HG03097 (cell line): Measurements from ENCODE around the gene PHLDA2.

Experiments
- ATAC-seq: cut with Tn5 transposase; IDR thresholded peaks from one replicate; pipeline ENCODE4 v1.9.1; 2021; ENCODE audit not compliant: unreplicated experiment, low FRiP score

The PHLDA2 gene, protein sequence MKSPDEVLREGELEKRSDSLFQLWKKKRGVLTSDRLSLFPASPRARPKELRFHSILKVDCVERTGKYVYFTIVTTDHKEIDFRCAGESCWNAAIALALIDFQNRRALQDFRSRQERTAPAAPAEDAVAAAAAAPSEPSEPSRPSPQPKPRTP

GRCh38 chr11:2928605-2929530 lies at the start of gene PHLDA2:
Gene PHLDA2 (minus strand): TSS chr11:2929420. CDS start chr11:2929364, 56 bp downstream.
- ATAC-seq: no peak

DNA sequence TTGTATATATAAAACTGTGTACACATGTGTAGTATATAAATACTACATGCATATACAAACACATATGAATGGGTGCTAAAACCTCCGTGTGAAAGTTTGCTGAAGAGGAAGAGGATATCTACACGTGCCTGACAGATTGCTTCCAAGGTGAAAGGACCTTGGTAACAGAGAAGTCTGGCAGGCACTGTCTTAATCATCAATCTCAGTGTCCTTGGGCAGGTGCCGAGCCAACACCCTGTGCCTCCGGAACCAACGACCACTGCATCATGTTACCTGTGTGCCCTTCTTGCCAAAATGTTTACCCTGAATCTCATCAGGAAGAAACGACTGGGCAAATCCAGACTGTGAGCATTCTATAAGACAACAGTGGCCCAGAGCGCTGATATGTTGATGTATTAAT lies 47.9 kb upstream of the PHLDA2 start:
- ATAC-seq: no peak

DNA sequence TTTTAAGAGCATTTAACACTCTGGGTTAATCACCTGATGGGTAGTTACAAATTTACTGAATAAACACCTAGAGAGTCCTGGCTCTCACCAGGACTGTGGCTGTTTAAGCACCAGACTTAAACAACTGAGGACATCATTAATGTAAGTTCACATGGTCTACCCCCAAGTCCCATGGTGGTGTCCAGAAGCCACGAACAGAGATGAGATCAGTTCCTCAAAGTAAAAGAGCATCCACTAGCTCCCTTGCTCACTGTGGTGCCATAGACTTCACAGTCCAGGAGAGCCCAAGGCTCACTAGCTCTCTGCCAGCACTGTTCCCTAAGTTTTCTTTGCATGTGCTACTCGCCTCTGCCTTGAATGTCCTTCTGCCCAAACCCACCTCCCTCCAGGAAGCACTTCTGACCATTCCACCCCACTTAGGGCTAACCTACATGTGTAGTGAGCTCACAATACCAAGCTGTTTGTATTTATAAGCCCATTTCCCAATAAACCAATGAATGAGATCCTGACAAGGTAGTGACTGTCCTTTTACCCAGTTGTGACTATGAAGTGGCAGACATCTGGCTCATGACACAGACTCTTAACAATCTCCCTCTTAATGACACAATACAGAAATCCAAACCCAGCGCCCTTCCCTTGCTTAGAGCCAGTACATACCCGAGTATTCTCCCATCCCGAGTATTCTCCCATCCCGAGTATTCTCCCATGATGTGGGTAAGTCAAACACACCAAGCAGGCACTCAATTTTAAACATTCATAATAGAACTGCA lies 47.3 kb upstream of the PHLDA2 start:
- no peak for ATAC-seq

GRCh38 chr11:2975594-2975993 lies 46.4 kb upstream of the PHLDA2 start:
- ATAC-seq: no peak

- no peak for ATAC-seq
Observed at GRCh38 chr11:2974272-2974671, 45.1 kb upstream of the PHLDA2 start.

DNA sequence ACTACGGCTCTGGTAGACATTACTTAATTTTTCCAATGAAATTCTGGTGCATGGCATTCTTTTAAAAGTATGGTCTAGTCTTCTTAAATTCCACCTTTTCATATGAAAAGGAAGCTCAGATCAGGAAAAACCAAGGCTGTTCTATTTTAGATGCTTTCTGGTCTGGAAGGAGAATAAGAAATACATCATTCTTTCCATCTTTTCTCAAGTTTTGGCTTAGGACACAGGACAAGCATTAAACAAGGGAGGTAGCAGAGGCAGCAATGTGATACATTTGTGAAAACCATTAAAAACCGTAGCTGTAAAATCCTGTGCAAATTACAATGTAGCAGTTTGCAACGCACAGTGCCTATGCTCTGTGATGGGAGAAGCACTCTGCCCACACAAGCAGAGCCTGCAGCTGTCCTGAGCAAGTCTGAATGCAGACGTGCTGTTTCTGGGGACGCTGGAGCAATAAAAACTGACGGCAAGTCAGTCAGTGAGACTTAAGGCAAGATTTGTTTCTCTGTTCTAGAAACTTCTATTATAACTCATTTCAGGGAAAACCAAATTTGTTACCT lies 39.2 kb upstream of the PHLDA2 start:
- ATAC-seq: no peak

DNA sequence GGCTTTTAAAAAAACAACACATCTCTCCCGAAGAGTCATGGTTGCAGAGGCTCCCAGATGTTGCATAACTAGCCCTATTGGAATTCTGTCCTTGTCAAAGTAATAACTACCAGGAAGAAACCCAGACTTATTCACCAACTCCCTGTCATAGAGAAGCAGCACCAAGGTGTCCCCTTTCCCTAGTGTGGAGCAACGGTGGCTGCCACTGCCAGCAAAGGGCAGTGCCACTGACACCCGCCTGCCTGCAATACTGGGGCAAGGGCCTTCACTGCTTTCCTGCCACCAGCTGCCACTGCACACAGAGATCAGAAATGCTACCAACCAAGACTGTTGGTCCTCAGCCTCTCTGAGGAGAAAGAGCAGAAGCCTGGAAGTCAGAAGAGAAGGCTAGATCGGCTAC lies 35.6 kb upstream of the PHLDA2 start:
- ATAC-seq: no peak

DNA sequence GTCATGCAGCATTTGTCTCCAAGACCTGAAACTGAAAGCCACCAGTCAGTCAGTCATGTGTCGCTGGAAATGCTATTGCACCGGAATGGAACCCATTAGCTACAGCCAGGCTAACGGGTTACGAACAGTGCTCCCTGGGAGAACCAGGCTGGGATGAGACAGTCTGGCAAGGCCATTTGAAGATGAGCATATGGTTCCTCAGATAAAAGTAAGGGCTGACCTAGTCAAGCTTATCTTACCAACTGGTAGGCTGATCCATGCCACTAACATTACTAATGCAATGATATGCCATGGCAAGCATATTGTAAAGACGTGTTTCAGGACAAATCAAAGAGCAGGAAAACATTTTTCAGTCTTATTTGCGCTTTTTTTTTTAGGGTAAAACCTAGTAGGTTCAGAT lies 34.5 kb upstream of the PHLDA2 start:
- ATAC-seq: no peak

- ATAC-seq: no peak
Observed at GRCh38 chr11:2963112-2963754, 34.0 kb upstream of the PHLDA2 start.

DNA sequence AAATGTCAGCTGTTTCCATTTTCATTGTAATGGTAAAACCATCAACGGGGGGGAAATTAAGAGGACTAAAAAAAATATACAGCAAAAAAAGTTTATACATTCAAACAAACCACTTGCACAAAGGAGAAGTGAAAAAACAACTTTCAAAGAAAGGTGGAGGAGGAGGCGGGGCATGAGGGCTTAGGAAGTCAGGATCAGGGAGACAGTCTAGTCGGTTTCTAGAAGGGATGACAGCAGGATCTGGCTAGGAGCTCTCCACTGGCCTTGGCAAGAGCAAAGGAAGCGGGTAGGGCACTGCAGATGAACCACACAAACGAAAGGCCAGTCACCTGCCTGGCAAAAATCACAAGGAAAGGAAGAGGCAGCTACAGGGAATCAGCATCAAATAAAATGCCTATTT lies 31.9 kb upstream of the PHLDA2 start:
- ATAC-seq: no peak

GRCh38 chr11:2960139-2960538 lies 30.9 kb upstream of the PHLDA2 start:
- ATAC-seq: no peak

GRCh38 chr11:2958251-2958650 lies 29.0 kb upstream of the PHLDA2 start:
- no peak for ATAC-seq

- ATAC-seq: no peak
Observed at GRCh38 chr11:2955906-2956476, 26.8 kb upstream of the PHLDA2 start.

GRCh38 chr11:2954263-2954662 lies 25.0 kb upstream of the PHLDA2 start:
- no peak for ATAC-seq

- ATAC-seq: no peak
Observed at GRCh38 chr11:2952290-2952689, 23.1 kb upstream of the PHLDA2 start.

GRCh38 chr11:2951231-2952110 lies 22.3 kb upstream of the PHLDA2 start:
- ATAC-seq: no peak

GRCh38 chr11:2950825-2951224 lies 21.6 kb upstream of the PHLDA2 start:
- ATAC-seq: no peak

- ATAC-seq: no peak
Observed at GRCh38 chr11:2949920-2950319, 20.7 kb upstream of the PHLDA2 start.

DNA sequence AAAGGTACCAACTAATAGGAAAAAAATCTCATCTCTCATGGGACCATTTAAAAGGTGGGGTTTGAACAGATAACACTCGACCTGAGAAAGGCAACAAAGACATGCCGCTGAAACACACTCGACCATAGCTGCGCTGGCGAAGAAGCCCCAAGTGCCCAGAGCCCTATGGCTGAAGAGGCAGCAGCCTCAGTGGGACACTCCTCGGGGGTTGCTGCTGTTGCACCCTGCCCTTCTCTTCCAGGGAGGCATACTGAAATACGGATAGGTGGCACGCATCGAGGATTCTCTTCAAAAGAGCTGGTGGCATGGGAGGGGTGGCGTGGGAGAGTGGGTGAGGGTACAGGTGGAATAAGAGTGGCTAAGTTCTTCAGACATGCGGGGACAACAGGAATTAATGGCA lies 18.5 kb upstream of the PHLDA2 start:
- ATAC-seq: no peak
